AG09319 (cell line): ENCODE measurements around the gene VSIG4.

Source experiments
- DNase-seq: peaks from one replicate; pipeline ENCODE4 v3.0.0-alpha.2; 2010; ENCODE audit warnings: low read depth; ENCODE audit errors: extremely low read depth
- TF ChIP-seq, protein P1 (sequence below): IDR thresholded peaks from 2 replicates; pipeline ENCODE4 v1.5.1; 2011; ENCODE audit warnings: low read depth, mild to moderate bottlenecking, inconsistent platforms, low read length, moderate library complexity

The VSIG4 gene

DNA sequence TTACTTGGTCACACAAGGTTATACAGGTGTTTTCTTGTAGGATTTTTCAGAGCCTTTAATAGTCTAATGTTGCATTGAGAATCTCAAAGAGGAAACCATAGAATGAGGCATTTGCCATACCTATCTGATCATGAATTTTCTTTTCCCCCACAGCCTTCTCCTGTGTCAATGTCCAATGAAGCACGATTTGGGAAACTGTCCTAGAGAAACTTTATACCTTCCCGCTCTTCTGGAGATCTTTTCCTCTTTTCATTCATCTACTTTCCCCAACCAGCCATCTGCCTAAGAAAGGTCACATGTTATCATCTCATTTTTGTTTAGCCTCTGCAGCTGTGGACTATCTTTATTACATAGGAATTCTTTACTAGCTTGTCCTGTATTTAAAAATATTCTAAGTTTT lies 19.9 kb downstream of the VSIG4 start:
- DNase-seq, result no peak
- TF ChIP-seq, protein P1, sequence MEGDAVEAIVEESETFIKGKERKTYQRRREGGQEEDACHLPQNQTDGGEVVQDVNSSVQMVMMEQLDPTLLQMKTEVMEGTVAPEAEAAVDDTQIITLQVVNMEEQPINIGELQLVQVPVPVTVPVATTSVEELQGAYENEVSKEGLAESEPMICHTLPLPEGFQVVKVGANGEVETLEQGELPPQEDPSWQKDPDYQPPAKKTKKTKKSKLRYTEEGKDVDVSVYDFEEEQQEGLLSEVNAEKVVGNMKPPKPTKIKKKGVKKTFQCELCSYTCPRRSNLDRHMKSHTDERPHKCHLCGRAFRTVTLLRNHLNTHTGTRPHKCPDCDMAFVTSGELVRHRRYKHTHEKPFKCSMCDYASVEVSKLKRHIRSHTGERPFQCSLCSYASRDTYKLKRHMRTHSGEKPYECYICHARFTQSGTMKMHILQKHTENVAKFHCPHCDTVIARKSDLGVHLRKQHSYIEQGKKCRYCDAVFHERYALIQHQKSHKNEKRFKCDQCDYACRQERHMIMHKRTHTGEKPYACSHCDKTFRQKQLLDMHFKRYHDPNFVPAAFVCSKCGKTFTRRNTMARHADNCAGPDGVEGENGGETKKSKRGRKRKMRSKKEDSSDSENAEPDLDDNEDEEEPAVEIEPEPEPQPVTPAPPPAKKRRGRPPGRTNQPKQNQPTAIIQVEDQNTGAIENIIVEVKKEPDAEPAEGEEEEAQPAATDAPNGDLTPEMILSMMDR, result no peak

DNA sequence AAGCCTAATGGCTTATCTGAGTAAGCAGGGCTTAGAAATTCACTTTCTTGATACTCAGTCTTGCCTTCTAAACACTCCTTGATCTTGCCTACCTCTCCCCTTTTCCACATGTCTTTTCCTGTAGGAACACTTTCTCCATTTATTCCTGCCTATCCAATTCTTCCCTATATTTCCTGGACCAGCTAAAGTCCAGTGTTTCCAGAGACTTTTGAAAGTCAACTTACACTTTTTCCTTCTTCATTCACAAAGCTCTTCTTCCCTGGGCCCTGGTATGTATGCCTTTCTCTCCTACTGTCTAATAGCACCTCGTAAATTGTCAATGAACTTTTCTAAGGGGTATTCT lies 20.6 kb downstream of the VSIG4 start:
- TF ChIP-seq, protein P1, result no peak
- no peak for DNase-seq

DNA sequence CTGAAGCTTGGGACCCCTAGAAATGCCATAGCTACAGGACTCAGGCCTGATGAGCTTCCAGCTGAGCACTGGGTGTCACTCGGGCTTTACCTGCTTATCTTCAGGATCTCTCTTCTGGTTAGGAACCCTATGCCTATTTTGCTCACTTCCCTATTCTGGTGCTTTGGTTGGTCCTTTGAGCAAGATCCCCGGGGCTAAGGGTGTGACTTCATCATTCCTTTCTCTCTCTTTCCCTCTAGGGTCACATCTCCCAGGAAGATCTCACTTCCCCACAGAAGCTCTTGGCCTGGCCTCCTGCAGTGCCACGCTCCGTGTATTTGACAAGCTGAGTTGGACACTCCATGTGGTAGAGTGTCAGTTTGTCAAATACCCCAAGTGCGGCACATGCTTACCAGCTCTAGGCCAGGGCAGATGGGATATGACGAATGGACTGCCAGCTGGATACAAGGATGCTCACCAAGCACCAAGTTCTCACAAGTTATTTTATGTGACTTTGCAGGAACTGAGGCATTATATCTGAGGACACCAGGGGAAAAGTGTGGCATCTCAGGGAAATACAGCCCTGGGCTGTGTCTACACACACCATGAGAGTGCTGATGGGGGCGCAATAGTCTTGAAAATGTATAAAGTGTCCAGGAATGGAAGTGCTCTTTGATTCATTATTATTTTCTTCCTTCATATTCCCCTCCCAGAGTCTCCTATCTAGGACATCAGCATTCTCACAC lies 21.1 kb downstream of the VSIG4 start:
- no peak for DNase-seq
- TF ChIP-seq, protein P1, result no peak

DNA sequence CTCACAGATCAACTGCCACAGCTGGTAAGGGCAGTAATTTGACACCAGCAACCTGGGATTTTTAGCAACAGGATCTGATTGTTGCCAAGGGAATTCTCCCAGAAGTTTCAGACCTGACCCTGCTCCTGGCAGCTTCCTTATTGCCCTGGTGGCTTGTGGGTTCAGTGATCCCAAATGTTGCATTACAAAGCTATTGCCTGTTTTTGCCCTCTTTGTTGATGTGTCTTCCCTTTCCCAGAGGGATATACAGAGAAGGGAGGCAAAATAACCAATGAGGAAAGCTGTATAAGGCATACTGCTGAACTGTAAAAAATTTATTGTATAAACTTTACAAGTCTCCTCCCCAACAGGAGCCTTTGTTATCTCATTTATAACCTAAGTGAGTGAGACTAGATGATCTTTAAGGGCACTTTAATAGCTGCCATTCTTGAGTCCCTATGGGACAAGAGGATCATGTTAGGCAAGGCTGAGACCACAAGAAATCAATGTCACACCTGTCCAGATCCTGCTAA lies 22.2 kb downstream of the VSIG4 start:
- DNase-seq, result no peak
- TF ChIP-seq, protein P1, result no peak

DNA sequence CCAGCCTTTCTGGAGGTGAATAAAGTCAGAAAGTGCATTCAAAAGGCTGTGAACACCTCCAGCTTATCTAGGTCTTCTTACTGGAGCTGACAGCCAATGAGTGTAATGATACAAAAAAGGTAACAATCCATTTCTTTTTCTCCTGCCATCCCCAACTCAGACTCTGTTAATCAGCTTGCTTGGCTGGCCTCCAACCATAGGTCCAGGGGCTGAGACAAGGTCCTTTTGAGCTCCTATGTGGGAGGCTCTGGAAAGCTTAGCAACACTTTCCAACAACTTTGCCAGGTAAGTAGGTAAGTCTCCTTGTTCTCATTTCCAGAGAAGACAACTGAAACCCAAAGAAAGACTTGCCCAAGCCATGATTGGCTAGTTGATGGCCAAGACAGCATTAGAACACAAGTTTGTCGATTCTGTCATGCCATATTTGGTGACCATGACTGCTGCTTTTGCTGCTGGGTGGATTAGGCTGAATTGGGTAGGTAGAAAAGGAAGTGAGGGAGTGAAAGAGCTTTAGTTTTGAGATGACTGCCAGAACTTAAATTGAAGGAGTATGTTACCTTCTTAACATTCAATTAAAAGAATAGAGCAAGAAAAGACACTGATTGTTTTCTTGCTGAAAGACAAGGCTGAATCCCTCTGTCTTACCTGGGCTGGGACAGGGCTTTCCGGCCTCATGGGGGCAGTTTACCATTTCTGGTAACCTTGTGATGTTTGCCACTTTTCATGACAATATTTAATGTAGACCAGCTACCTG lies 22.8 kb downstream of the VSIG4 start:
- no peak for DNase-seq
- TF ChIP-seq, protein P1, result no peak

DNA sequence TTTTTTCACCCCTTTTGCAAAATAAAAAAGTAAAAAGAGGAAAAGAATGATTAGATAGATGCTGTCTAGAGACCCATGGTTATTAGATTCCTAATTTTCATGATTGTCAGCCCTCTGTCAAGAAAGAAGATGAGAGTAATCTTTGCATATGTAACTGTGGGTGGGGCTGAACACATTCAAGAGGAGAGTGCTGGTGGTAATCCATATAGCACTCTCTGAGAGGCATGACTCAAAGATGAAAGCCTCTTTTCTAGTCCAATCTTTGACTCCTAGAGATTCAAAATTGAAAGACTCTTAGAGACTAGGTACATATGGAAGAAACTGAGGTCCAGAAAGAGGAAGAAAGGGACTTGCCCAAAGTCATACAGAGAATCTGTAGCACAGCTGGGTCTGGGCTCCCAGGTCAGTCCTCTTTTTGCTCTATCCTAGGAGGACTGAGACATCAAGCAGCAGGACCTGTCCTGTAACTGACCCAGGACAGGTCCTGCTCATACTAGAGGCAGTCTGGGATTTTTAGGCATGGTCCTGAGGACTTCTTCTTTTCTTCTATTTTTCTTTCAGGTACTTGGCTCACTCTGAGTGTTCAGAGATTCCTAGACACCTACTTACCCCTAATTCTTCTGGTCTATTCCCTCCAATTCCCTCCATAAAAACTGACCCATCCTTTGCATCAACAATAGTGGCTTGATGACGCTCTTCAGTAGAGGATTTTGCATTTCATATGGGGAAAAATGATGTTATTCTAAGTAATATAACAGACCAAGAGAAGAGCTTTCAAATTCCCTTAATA lies 23.8 kb downstream of the VSIG4 start:
- no peak for DNase-seq
- TF ChIP-seq, protein P1, result no peak
